ENCODE measurements around the gene WDR27.
"Not testable (repeated sequence)": the region's sequence is repeated elsewhere in the genome, so short reads cannot be mapped to it uniquely, and the experiment has no call there.

WDR27 gene

GRCh38 chr6:169620171-169621130, 81.4 kb downstream of the WDR27 start:
- no peak overlapping the region for H3K4me3 ChIP-seq (ENCODE audit: low read depth, low read length)
- TF ChIP-seq, protein P1, sequence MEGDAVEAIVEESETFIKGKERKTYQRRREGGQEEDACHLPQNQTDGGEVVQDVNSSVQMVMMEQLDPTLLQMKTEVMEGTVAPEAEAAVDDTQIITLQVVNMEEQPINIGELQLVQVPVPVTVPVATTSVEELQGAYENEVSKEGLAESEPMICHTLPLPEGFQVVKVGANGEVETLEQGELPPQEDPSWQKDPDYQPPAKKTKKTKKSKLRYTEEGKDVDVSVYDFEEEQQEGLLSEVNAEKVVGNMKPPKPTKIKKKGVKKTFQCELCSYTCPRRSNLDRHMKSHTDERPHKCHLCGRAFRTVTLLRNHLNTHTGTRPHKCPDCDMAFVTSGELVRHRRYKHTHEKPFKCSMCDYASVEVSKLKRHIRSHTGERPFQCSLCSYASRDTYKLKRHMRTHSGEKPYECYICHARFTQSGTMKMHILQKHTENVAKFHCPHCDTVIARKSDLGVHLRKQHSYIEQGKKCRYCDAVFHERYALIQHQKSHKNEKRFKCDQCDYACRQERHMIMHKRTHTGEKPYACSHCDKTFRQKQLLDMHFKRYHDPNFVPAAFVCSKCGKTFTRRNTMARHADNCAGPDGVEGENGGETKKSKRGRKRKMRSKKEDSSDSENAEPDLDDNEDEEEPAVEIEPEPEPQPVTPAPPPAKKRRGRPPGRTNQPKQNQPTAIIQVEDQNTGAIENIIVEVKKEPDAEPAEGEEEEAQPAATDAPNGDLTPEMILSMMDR (IDR thresholded peaks at IDR 0.05; ENCODE audit: low read depth, low read length, missing control alignments), result no peak
- DNase-seq (ENCODE audit: low read depth), result no peak

GRCh38 chr6:169619650-169620049, 82.2 kb downstream of the WDR27 start:
- DNase-seq (ENCODE audit: low read depth), result no peak
- H3K4me3 ChIP-seq (ENCODE audit: low read depth, low read length), result no peak overlapping the region
- TF ChIP-seq, protein P1 (IDR thresholded peaks at IDR 0.05; ENCODE audit: low read depth, low read length, missing control alignments), result no peak

GRCh38 chr6:169618526-169619490, 83.0 kb downstream of the WDR27 start:
- TF ChIP-seq, protein P1 (IDR thresholded peaks at IDR 0.05; ENCODE audit: low read depth, low read length, missing control alignments), result no peak
- no peak overlapping the region for H3K4me3 ChIP-seq (ENCODE audit: low read depth, low read length)
- no peak for DNase-seq (ENCODE audit: low read depth)

DNA sequence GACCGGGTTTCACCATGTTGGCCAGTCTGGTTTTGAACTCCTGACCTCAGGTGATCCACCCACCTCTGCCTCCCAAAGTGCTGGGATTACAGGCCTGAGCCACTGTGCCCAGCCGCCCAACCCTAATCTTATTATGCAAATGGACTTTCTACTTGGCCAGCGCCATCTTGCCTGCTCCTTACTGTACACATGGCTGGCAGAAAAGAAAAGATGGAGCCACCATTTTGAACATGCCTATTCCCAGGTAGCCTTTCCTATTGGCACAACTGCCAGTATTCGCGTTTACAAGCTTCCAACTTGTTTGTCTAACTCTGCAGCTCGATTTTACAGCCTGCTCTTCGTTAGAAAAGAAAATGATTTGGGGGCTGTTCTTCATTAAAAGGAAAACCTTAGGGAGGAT, 84.3 kb downstream of the WDR27 start:
- no peak overlapping the region for H3K4me3 ChIP-seq (ENCODE audit: low read depth, low read length)
- TF ChIP-seq, protein P1 (IDR thresholded peaks at IDR 0.05; ENCODE audit: low read depth, low read length, missing control alignments), result no peak
- DNase-seq (ENCODE audit: low read depth), result no peak

GRCh38 chr6:169608609-169609008, 93.2 kb downstream of the WDR27 start:
- not testable (repeated sequence) for H3K4me3 ChIP-seq (ENCODE audit: low read depth, low read length); DNase-seq (ENCODE audit: low read depth)

- DNase-seq (ENCODE audit: low read depth), result no peak
- no peak overlapping the region for H3K4me3 ChIP-seq (ENCODE audit: low read depth, low read length)
- TF ChIP-seq, protein P1 (IDR thresholded peaks at IDR 0.05; ENCODE audit: low read depth, low read length, missing control alignments), result no peak
Observed at GRCh38 chr6:169604076-169604475, 97.8 kb downstream of the WDR27 start.

GRCh38 chr6:169601129-169601528, 100.7 kb downstream of the WDR27 start:
- not testable (repeated sequence) for H3K4me3 ChIP-seq (ENCODE audit: low read depth, low read length); DNase-seq (ENCODE audit: low read depth)
